ENCODE results near the gene SF3A1.

The SF3A1 gene

GRCh38 chr22:30326255-30326705 lies 30.4 kb downstream of the SF3A1 start:
- DNase-seq (ENCODE audit: insufficient read length, low spot score) (peak; percentile 51), FAIRE-seq (no peak)
- no peak for TF ChIP-seq POU2F2 (IDR thresholded peaks at IDR 0.05; ENCODE audit: low read depth, low read length)
- TF ChIP-seq SPI1 (IDR thresholded peaks at IDR 0.05; ENCODE audit: low read depth, low read length), result no peak
- TF ChIP-seq PAX5 (IDR thresholded peaks at IDR 0.05; ENCODE audit: insufficient read depth, low read length, severe bottlenecking), result no peak
- no peak for TF ChIP-seq TAF1 (IDR thresholded peaks at IDR 0.05; ENCODE audit: low read depth, low read length)
- no peak for TF ChIP-seq POLR2A (IDR thresholded peaks at IDR 0.05; ENCODE audit: low read depth, low read length)
- no peak for TF ChIP-seq POLR2AphosphoS5 (IDR thresholded peaks at IDR 0.05; ENCODE audit: low read depth, low read length)

DNA sequence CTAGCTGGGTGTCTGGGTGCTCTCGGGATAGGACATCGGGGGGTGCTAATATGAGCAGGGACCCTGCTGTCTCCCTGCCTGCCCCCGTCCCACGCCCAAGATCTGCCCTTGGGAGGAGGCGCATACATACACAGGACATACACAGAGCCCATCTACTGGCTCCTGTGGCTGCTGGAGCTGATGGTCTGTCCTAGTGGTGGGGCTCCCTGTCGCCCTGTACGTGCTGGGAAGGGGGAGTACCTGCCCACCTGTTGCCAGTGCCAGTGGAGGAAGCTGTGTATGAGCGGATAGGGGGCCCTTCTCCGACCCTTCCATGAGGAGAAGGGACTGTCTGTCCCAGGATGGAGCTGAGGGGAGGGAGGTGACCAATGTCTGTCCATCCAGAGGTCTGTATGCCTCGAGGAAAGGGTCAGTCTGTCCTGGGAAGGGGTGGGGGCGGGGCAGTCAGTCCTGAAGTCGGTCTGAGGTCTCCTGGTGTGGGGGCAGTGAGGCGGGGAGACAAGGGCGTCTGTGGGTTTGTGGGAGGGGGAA lies 30.9 kb downstream of the SF3A1 start:
- TF ChIP-seq SPI1 (IDR thresholded peaks at IDR 0.05; ENCODE audit: low read depth, low read length), result no peak
- TF ChIP-seq POLR2A (IDR thresholded peaks at IDR 0.05; ENCODE audit: low read depth, low read length), result no peak
- no peak for TF ChIP-seq POLR2AphosphoS5 (IDR thresholded peaks at IDR 0.05; ENCODE audit: low read depth, low read length)
- no peak for TF ChIP-seq PAX5 (IDR thresholded peaks at IDR 0.05; ENCODE audit: insufficient read depth, low read length, severe bottlenecking)
- TF ChIP-seq POU2F2 (IDR thresholded peaks at IDR 0.05; ENCODE audit: low read depth, low read length), result no peak
- TF ChIP-seq TAF1 (IDR thresholded peaks at IDR 0.05; ENCODE audit: low read depth, low read length), result no peak
- DNase-seq (ENCODE audit: insufficient read length, low spot score), result no peak
- no peak for FAIRE-seq

GRCh38 chr22:30325065-30325720 lies 31.5 kb downstream of the SF3A1 start:
- DNase-seq (ENCODE audit: insufficient read length, low spot score) (no peak), FAIRE-seq (peak; percentile 64)
- no peak for TF ChIP-seq POU2F2 (IDR thresholded peaks at IDR 0.05; ENCODE audit: low read depth, low read length)
- no peak for TF ChIP-seq TAF1 (IDR thresholded peaks at IDR 0.05; ENCODE audit: low read depth, low read length)
- no peak for TF ChIP-seq POLR2AphosphoS5 (IDR thresholded peaks at IDR 0.05; ENCODE audit: low read depth, low read length)
- TF ChIP-seq SPI1 (IDR thresholded peaks at IDR 0.05; ENCODE audit: low read depth, low read length), result no peak
- TF ChIP-seq PAX5 (IDR thresholded peaks at IDR 0.05; ENCODE audit: insufficient read depth, low read length, severe bottlenecking), result no peak
- no peak for TF ChIP-seq POLR2A (IDR thresholded peaks at IDR 0.05; ENCODE audit: low read depth, low read length)

GRCh38 chr22:30324014-30324730 lies 32.5 kb downstream of the SF3A1 start:
- DNase-seq (ENCODE audit: insufficient read length, low spot score) (no peak), FAIRE-seq (no peak)
- TF ChIP-seq PAX5 (IDR thresholded peaks at IDR 0.05; ENCODE audit: insufficient read depth, low read length, severe bottlenecking) (no peak), POLR2A (IDR thresholded peaks at IDR 0.05; ENCODE audit: low read depth, low read length) (no peak), SPI1 (IDR thresholded peaks at IDR 0.05; ENCODE audit: low read depth, low read length) (no peak), TAF1 (IDR thresholded peaks at IDR 0.05; ENCODE audit: low read depth, low read length) (no peak), POU2F2 (IDR thresholded peaks at IDR 0.05; ENCODE audit: low read depth, low read length) (no peak), POLR2AphosphoS5 (IDR thresholded peaks at IDR 0.05; ENCODE audit: low read depth, low read length) (no peak)

DNA sequence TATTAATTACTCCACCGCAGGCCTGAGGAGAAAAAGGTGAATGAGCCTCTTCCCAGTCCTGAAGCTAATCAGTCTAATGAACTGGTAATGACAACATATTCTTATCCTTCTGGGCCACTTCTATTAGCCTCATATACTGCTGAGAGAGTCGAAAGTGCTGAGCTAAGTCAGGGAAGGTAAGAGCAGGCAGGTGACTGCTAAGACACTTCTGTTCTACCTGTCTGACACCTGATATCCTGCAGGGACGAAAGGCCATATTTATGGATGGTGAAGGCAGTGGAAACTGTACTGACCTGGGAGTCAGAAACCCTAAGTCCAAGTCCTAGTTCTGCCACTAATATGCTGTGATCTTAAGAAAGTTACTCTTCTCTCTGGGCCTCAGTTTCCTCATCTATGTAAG lies 33.4 kb downstream of the SF3A1 start:
- no peak for DNase-seq (ENCODE audit: insufficient read length, low spot score)
- peak; percentile 20 for FAIRE-seq
- TF ChIP-seq POLR2AphosphoS5 (IDR thresholded peaks at IDR 0.05; ENCODE audit: low read depth, low read length) (no peak), PAX5 (IDR thresholded peaks at IDR 0.05; ENCODE audit: insufficient read depth, low read length, severe bottlenecking) (no peak), SPI1 (IDR thresholded peaks at IDR 0.05; ENCODE audit: low read depth, low read length) (no peak), TAF1 (IDR thresholded peaks at IDR 0.05; ENCODE audit: low read depth, low read length) (no peak), POLR2A (IDR thresholded peaks at IDR 0.05; ENCODE audit: low read depth, low read length) (no peak), POU2F2 (IDR thresholded peaks at IDR 0.05; ENCODE audit: low read depth, low read length) (no peak)

DNA sequence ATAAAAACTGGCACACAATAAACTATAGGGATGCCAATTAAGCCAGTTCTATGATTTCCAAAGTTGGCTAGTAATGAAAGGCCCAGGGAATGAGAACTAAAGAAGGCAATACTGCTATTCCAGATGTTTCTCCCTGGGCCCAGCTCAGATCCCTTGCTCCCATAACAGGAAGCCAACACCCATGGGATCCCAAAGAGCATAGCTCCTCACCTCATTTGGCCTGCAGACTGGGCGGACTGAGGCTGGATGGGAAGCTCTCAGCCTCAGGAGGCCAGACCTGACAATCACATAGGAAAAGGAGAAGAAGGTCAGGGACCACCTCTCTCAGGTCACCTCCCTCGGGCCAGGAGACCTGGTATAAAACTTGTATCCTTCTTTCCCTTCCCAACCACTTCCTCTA lies 35.2 kb downstream of the SF3A1 start:
- no peak for DNase-seq (ENCODE audit: insufficient read length, low spot score)
- TF ChIP-seq POU2F2 (IDR thresholded peaks at IDR 0.05; ENCODE audit: low read depth, low read length) (no peak), PAX5 (IDR thresholded peaks at IDR 0.05; ENCODE audit: insufficient read depth, low read length, severe bottlenecking) (no peak), POLR2A (IDR thresholded peaks at IDR 0.05; ENCODE audit: low read depth, low read length) (no peak), TAF1 (IDR thresholded peaks at IDR 0.05; ENCODE audit: low read depth, low read length) (no peak), POLR2AphosphoS5 (IDR thresholded peaks at IDR 0.05; ENCODE audit: low read depth, low read length) (no peak), SPI1 (IDR thresholded peaks at IDR 0.05; ENCODE audit: low read depth, low read length) (no peak)
- no peak for FAIRE-seq

DNA sequence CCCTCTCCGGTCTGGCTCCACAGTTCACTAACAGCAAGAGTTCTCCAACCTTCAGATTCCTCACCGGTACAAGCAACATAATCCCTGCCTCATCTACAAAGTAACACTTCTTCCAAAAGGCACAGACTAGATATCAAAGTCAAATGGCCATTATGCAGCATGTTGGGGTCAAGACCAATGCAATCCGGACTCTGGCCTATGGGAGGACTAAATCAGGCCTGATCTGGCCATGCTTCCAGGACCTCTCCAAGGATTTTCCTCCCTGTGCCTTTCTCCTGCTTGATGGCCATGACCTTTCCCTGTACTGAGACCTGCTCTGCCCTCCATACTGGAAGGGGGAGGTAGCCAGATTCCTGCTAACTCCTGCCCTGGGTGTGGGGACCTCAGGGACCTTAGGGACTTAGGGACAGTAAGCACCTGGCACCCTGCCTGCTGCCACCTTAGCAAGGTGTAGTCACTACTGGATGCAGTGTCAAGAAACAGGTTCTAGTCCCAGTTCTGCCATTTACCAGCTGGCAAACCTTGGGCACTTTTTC lies 36.6 kb downstream of the SF3A1 start:
- no peak for DNase-seq (ENCODE audit: insufficient read length, low spot score)
- TF ChIP-seq POU2F2 (IDR thresholded peaks at IDR 0.05; ENCODE audit: low read depth, low read length) (no peak), POLR2A (IDR thresholded peaks at IDR 0.05; ENCODE audit: low read depth, low read length) (no peak), POLR2AphosphoS5 (IDR thresholded peaks at IDR 0.05; ENCODE audit: low read depth, low read length) (no peak), TAF1 (IDR thresholded peaks at IDR 0.05; ENCODE audit: low read depth, low read length) (no peak), PAX5 (IDR thresholded peaks at IDR 0.05; ENCODE audit: insufficient read depth, low read length, severe bottlenecking) (no peak), SPI1 (IDR thresholded peaks at IDR 0.05; ENCODE audit: low read depth, low read length) (no peak)
- FAIRE-seq, result no peak

GRCh38 chr22:30318799-30319419 lies 37.8 kb downstream of the SF3A1 start:
- no peak for FAIRE-seq
- TF ChIP-seq PAX5 (IDR thresholded peaks at IDR 0.05; ENCODE audit: insufficient read depth, low read length, severe bottlenecking), result no peak
- no peak for TF ChIP-seq POLR2AphosphoS5 (IDR thresholded peaks at IDR 0.05; ENCODE audit: low read depth, low read length)
- no peak for TF ChIP-seq POLR2A (IDR thresholded peaks at IDR 0.05; ENCODE audit: low read depth, low read length)
- no peak for TF ChIP-seq POU2F2 (IDR thresholded peaks at IDR 0.05; ENCODE audit: low read depth, low read length)
- TF ChIP-seq TAF1 (IDR thresholded peaks at IDR 0.05; ENCODE audit: low read depth, low read length), result no peak
- no peak for TF ChIP-seq SPI1 (IDR thresholded peaks at IDR 0.05; ENCODE audit: low read depth, low read length)
- no peak for DNase-seq (ENCODE audit: insufficient read length, low spot score)
